Hematopoietic multipotent progenitor cell (in vitro differentiated cells): ENCODE data around the gene SCUBE2. TPM values are rescaled to one million over a fixed set of nuclear protein-coding genes. Genes with fewer than 3 reads are reported as not detected.
"Not testable (repeated sequence)": the region's sequence is repeated elsewhere in the genome, so short reads cannot be mapped to it uniquely, and the experiment has no call there.

Experiments
- DNase-seq, 3 donors: peaks; one replicate each; pipeline ENCODE4 v3.0.0-alpha.2; 2011 to 2015; ENCODE audit warnings: low read depth in 2 of 3, low spot score in 2 of 3
- total RNA-seq: library from RNA; depleted of rRNA; stranded (reverse); fragments of >200 nt; gene quantifications from one replicate; pipeline ENCODE4 v1.2.3, GENCODE V29; 2012

SCUBE2 gene
- total RNA-seq, 1 donor = 0.27 TPM

DNA sequence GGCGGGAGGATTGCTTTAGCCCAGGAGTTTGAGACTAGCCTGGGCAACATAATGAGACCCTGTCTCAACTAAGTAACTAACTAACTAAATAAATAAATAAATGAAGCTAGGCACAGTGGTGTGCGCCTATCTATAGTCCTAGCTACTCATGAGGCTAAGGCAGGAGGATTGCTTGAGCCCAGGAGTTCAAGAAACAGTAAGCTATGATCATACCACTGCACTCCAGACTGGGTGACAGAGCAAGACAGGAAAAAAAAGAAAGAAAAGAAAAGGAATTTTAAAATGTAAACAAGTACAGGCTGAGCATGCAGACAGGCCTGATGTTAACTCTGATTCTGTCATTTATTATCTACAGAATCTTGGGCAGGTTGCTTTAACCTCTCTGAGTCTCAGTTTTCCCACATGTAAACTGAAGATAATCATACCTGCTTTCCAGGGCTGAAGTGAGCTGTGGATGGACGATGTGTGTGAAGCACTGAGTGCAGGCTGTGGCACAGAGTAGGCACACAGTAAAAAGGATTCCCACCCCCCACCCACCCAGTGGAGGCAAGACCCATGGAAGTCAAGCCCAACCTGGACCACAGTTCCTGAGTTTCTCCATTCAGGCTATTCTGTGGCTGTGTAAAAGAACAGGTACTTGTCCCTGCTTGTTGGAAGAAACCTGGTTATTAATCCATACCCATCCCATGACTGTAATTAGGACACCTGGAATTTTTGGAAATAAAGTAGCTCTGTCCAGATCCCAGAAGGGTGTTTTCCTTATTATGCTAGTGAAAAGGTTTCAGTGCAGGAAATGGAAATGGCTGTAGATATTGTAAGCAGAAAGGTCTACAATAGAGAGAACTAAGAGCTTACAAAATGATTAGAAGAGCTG lies 18.7 kb upstream of the SCUBE2 start:
- no peak for DNase-seq

DNA sequence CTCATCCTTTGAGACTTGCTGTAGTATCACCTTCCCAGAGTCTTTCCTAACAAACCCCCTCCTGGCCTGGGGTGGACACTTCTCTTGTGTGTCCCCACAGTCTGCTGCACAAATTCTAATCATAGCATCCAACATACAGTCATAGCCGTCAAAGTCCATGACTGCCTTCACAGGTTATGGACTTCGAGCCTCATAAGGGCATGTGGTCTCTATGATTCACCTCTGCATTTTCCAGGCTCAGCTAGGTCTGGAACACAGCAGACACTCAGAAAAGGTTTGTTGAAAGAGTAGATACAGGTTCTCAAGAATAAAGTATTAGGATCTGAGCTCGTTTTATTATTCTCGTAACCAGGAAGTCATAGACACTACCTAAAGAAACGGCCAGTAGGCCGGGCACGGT lies 13.2 kb upstream of the SCUBE2 start:
- no peak for DNase-seq

DNA sequence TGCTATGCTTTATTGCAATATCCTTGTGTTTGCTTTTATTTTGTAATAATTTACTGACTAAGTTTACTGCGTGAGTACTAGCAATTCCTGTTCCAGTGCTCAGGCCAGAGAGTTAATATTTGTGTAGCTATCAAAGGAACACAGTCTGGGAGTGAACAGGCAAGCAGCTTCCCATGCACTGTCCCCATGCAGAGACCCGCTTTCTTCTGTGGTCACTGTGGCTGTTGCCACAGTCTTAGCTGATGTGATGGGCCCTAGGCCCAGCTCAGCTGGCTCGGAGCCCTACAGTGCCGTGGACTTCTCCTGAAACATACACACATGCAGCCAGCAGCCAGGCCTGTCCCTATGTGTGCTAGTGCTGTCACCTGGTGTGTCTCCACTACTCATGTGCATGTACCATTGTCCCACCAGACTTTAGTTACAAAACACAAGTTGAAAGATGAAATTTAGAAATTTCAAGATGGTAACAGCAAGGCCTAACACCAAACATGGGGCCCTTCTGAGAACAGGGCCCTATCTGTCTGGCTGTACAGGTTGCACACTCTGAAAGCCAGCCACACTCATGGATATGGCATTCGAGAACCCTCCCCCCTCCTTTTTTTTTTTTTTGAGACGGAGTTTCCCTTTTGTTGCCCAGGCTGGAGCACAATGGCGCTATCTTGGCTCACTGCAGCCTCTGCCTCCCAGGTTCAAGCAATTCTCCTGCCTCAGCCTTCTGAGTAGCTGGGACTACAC lies 12.3 kb upstream of the SCUBE2 start:
- DNase-seq = no peak

DNA sequence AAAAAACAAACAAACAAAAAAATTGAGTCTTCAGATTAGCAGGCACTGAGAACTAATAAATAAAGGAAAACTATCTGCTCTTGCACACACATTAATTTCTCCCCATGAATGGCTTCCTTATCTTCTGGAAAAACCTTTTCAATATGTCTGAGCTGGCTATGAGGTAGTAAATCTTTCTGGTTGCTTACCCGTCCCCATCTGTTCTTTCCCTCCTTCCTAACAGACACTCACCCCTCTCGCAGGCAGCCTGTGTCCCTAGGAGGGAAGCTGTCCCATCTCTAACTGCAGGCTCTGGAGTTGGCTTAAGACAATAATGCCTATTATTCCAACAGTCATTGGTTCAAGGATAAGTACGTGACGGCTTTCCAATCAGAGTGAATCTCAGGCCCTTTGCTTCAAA lies 8.2 kb upstream of the SCUBE2 start:
- DNase-seq = no peak

DNA sequence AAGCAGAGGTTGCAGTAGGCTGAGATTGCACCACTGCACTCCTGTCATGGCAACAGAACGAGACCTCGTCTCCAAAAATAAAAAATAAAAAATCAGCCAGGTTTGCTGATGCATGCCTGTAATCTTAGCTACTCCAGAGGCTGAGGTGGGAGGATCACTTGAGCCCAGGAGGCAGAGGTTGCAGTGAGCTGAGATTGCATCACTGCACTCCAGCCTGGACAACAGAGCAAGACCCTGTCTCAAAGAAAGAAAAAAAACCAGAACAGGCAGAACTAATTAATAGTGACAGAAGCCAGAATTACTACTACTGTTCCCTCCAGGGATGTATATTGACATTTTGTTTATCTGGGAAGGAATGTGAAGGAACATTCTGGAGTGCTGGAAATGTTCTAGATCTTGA lies 7.1 kb upstream of the SCUBE2 start:
- not testable (repeated sequence) for DNase-seq

- DNase-seq = not testable (repeated sequence)
Observed at GRCh38 chr11:9097186-9097943, 6.0 kb upstream of the SCUBE2 start.

DNA sequence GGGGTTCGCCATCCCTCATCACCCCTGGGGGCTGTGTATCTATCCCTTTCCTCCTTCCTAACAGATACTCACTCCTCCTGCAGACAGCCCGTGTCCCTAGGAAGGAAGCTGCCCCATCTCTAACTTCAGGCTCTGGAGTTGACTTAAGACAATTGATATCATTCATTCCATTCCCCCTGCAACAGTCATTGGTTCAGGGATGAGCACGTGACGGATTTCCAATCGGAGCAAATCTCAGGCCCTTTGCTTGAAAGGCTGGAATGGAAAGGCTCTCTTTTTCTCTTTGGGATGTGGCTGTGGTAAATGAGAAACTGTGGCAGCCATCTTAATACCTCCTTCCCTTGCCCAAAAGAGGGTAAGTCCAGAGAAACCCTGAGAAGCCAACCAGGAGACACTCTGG lies 5.0 kb upstream of the SCUBE2 start:
- DNase-seq = no peak

- no peak for DNase-seq
Observed at GRCh38 chr11:9095421-9095820, 4.0 kb upstream of the SCUBE2 start.

GRCh38 chr11:9094420-9094819 lies 3.0 kb upstream of the SCUBE2 start:
- no peak for DNase-seq

DNA sequence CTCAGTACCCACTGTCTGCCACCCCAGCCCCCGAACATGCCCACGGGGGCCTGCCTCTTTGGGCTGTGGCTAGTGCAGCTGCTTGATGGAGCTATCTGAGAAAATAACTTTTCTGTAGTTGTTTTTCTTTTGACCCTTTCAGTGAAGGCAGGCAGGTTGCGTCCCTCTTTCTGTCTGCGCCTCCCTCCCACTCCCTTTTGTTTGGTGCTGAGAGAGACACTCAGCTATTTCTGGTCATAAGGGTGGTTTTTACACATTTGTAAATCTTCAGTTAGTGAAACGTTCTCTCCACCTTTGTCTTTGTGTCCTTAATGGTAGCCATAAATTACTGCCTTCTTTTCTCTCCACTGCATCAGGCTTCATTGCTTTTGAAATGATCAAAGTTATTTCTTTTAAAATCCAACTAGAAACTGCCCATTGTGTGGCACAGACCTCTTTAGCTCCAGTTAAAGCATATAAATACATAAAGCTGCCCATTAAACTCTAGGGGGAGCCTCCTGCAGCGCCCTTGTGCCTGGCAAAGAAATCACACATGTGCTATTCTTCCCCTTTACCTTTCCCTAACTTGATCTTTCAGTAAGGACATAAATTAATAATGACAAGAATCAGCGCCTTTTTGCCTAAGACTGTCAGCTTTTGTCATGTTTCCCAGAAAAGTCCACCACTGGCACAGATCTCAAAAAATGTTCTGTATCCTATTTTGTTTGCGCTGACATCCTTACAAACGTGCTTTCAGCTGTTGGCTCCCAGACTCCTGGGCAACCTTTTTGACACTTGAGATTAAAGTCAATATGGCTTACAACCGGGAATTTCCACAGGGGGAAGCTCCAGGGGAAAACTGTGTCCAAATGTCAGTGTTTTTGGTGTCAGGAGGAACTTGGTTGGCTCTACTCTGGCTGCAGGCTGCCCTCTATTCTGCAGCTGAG lies 1.7 kb upstream of the SCUBE2 start:
- peak in 1 of 3 donors; percentile 47 for DNase-seq

GRCh38 chr11:9092072-9092471 lies 673 bp upstream of the SCUBE2 start:
- no peak for DNase-seq

GRCh38 chr11:9090488-9091043 lies 833 bp downstream of the SCUBE2 start:
- no peak for DNase-seq

DNA sequence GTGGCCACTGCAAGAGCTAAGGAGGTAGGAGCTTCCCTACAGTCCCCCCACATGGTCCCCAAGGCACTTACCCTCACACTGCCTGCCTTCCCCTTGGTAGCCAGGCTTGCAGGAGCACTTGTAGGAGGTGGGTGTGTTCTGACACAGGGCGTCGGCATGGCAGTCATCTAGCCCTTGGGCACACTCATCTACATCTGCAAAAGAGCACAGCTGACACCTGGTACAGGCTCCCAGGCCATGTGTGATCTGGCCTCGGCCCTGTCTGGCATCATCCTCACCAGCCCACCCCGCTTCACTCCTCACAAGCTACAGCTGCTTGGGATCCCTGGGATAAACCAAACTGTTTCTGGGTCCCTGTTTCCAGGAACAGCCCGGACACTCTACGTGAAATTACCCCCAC lies 1.8 kb downstream of the SCUBE2 start:
- no peak for DNase-seq

DNA sequence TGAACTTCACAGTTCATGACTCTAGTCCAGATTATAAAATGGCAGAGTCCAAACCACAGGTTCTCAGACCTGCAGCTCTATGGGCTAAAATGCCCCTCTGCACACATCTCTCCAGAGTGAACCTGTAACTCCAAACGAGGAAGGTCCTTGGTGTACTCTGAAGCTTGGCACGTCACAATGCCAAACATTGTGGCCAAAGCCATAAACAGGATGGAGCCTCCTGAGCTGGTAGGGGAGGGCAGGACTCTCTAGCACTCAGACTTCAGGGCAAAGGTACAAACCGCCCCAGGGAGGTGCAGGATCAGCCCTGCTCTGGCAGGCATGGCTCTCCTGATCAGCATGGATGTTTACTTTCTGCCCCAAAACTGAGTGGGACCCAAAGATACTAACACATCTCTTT lies 2.3 kb downstream of the SCUBE2 start:
- no peak for DNase-seq

- DNase-seq = no peak
Observed at GRCh38 chr11:9082575-9082974, 8.8 kb downstream of the SCUBE2 start.

DNA sequence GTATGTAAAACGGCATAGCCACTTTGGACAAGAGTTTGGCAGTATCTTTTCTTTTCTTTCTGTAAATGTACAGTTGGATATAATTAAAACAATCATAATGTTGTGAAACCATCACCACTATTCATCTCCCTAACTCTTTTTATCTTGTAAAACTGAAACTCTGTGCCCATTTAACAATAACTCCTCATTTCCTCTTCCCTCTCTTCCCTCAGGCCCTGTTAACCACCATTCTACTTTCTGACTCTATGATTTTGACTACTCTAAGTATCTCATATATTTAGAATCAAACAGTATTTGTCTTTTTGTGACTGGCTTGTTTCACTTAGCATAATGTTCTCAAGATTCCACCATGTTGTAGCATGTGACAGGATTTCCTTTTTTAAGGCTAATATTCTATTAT lies 10.2 kb downstream of the SCUBE2 start:
- DNase-seq = no peak

DNA sequence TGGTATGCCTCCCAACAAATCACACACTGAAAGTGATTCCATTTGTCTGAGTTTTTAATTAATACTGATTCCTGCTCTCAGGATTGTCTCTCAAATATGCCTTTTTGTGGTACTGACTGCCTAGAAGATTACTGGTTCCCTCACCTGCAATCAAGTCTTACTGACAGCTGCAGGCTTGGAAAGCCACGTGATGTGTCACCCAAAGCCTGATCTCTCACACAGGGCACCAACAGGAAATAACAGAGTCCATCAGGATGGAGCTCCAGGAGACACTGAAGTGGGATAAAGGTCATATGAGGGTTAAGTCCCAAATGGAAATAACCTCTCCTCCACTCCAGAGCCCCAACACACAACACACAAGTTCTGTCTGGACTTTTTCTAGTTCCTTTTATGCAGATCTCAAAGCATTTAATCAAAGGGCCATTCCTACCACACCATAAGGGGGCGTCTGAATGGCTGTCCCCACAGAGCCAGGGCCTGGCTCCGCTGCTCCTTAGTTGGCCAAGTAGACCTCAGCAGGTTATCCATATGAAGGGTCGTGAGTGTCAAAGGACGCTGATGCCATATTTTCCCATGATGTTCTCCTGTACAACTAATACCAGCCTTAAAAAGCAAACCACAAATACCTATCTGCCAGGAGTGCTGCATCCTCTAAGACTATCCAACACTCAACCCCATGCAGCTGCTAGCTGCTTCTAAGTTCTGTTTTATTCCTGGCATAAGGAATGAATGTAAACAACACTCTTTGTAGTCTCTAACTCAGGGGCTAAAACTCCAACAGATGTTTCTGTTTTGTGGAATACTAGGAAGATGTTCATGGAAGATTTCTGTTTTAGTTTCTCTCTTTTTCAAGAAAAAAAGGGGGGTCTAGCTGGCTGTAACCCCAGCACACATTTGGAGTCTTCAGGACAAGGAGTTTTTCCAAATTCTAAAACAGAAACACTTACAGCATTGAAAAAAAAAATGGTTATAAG lies 13.0 kb downstream of the SCUBE2 start:
- DNase-seq = no peak

DNA sequence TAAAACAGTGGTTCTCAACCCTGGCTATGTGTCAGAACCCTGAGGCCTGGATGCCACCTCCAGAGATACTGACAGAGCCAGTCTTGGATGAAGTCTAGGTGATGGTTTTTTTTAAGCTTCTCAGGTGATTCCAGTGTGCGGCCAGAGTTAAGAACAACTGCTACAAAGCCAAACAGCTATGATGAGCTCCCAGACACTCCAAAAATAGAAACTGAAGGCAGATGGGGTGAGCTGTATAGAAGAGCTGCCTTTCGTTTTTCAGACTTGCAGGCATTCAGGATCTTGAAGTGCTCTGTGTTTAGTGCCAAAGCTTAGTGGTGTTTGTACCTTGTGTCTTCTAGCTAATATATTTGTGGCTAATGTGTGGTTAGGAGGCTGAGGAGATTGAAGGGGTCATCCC lies 14.2 kb downstream of the SCUBE2 start:
- no peak for DNase-seq

- no peak for DNase-seq
Observed at GRCh38 chr11:9076661-9077060, 14.7 kb downstream of the SCUBE2 start.
